ENCODE data around the gene MINDY1. TPM values are rescaled to one million over a fixed set of nuclear protein-coding genes. Genes with fewer than 3 reads are reported as not detected.

The MINDY1 gene
- total RNA-seq, 3 donors from 2014 or later = 44.5 to 52.0 (median 51.8) TPM

- ATAC-seq (peak; percentile 50), DNase-seq (peak; percentile 58 to 70 (median 67))
- no peak for TF ChIP-seq CTCF (IDR thresholded peaks at IDR 0.05)
- Histone ChIP-seq H3K9me3 (no peaks in the 10 kb centered on the region), H3K4me3 (peak overlapping the region; percentile 83), H3K4me1 (ENCODE audit: low read depth) (peaks cover 46% of the 10 kb centered on the region), H3K36me3 (ENCODE audit: low read depth) (no peaks in the 10 kb centered on the region)
- intact Hi-C loops (cut with DNase I, micrococcal nuclease) = loop anchor here in 1 of 2 donors (10.0 kb wide), 1 partner anchor 49 kb away; the partner anchor contains the start of gene SETDB1
These were observed 32.7 kb downstream of the MINDY1 start for GRCh38 chr1:150973836-150974579.

GRCh38 chr1:150973258-150973835, 33.4 kb downstream of the MINDY1 start:
- intact Hi-C loops (cut with DNase I, micrococcal nuclease) = loop anchor here in 1 of 2 donors (10.0 kb wide), 1 partner anchor 49 kb away; the partner anchor contains the start of gene SETDB1
- ATAC-seq (no peak), DNase-seq (peak in 2 of 3 donors; percentile 49 to 63)
- no peaks in the 10 kb centered on the region for H3K36me3 ChIP-seq (ENCODE audit: low read depth)
- no peak for TF ChIP-seq CTCF (IDR thresholded peaks at IDR 0.05)
- peaks cover 46% of the 10 kb centered on the region for H3K4me1 ChIP-seq (ENCODE audit: low read depth)
- H3K9me3 ChIP-seq = no peaks in the 10 kb centered on the region
- H3K4me3 ChIP-seq = peak overlapping the region; percentile 83

- intact Hi-C loops (cut with DNase I, micrococcal nuclease) = loop anchor here in 1 of 2 donors (10.0 kb wide), 1 partner anchor 48 kb away; the partner anchor contains the start of gene SETDB1
- no peak overlapping the region for H3K4me3 ChIP-seq
- DNase-seq (no peak), ATAC-seq (no peak)
- peaks cover 2% of the 10 kb centered on the region for H3K36me3 ChIP-seq (ENCODE audit: low read depth)
- peaks cover 42% of the 10 kb centered on the region for H3K4me1 ChIP-seq (ENCODE audit: low read depth)
- no peak for TF ChIP-seq CTCF (IDR thresholded peaks at IDR 0.05)
- H3K9me3 ChIP-seq = no peaks in the 10 kb centered on the region
These were observed 34.2 kb downstream of the MINDY1 start for GRCh38 chr1:150972417-150972940.

- no peak for ATAC-seq
These were observed 34.9 kb downstream of the MINDY1 start for GRCh38 chr1:150971583-150972416.

More at GRCh38 chr1:150971583-150972416, 34.9 kb downstream of the MINDY1 start:
- no peak for DNase-seq
- peaks cover 6% of the 10 kb centered on the region for H3K36me3 ChIP-seq (ENCODE audit: low read depth)
- no peak overlapping the region for H3K4me3 ChIP-seq
- TF ChIP-seq CTCF (IDR thresholded peaks at IDR 0.05) = no peak
- H3K9me3 ChIP-seq = no peaks in the 10 kb centered on the region
- intact Hi-C loops (cut with DNase I, micrococcal nuclease) = loop anchor here in 1 of 2 donors (10.0 kb wide), 1 partner anchor 47 kb away; the partner anchor contains the start of gene SETDB1
- peaks cover 36% of the 10 kb centered on the region for H3K4me1 ChIP-seq (ENCODE audit: low read depth)
